Breast epithelium (tissue), 4 donors: Measurements from ENCODE around the gene GMIP. TPM values are rescaled to one million over a fixed set of nuclear protein-coding genes. Genes with fewer than 3 reads are reported as not detected.

Source experiments
- DNase-seq, 2 donors: peaks; one replicate each; pipeline ENCODE4 v3.0.0-alpha.2; 2019; ENCODE audit warnings: low spot score in 2 of 2
- H3K27ac ChIP-seq, 2 donors: fragments of 200-600 bp; sonication (generic) in 1 of 2; one replicate each; pipeline ENCODE4 v1.5.1; 2016 to 2019; ENCODE audit warnings: mild to moderate bottlenecking in 1 of 2
- H3K27me3 ChIP-seq, 2 donors: fragments of 200-600 bp; sonication (generic) in 1 of 2; one replicate each; pipeline versions ENCODE4 v1.5.1 to v1.6.0; 2017 to 2019; ENCODE audit warnings: control low read depth in 1 of 2, mild to moderate bottlenecking in 1 of 2
- H3K36me3 ChIP-seq: fragments of 200-600 bp; one replicate; pipeline ENCODE4 v1.5.1; 2019
- H3K4me1 ChIP-seq, 2 donors: fragments of 200-600 bp; sonication (generic); one replicate each; pipeline ENCODE4 v1.5.1; 2016 to 2019; ENCODE audit warnings: control low read depth in 1 of 2
- H3K4me3 ChIP-seq, 3 donors: fragments of 200-600 bp; sonication (generic); 1 replicate in 2 of 3; 2 replicates in 1 of 3; pipeline ENCODE4 v1.5.1; 2016 to 2019; ENCODE audit warnings: mild to moderate bottlenecking in 3 of 3, moderate library complexity in 2 of 3
- H3K9me3 ChIP-seq, 2 donors: fragments of 200-600 bp; sonication (generic) in 1 of 2; one replicate each; pipeline ENCODE4 v1.5.1; 2016 to 2019; ENCODE audit warnings: control low read depth in 1 of 2
- POLR2A ChIP-seq: fragments of 450-650 bp; IDR thresholded peaks from one replicate; pipeline ENCODE4 v1.6.1; 2016; ENCODE audit warnings: antibody characterized with exemption, mild to moderate bottlenecking, moderate library complexity
- POLR2AphosphoS5 ChIP-seq, 3 donors: sonication (generic); formaldehyde crosslinking; IDR thresholded peaks; one replicate each; pipeline ENCODE4 v1.6.1; 2017; ENCODE audit warnings: antibody characterized with exemption in 3 of 3
- intact Hi-C: fragments of 100-400 bp; cut with DNase I; formaldehyde crosslinking; loops from one replicate; pipeline ENCODE4 v1.15.1; 2023; ENCODE audit warnings: low total_unique reads
- total RNA-seq, 3 donors: library from RNA; depleted of rRNA; stranded (reverse); fragments of >200 nt; gene quantifications; one replicate each; pipeline ENCODE4 v1.1.0, GENCODE V29; 2016
- TF ChIP-seq, protein P1 (sequence below), 3 donors: fragments of 450-650 bp; IDR thresholded peaks; one replicate each; pipeline ENCODE4 v1.5.1; 2016 to 2017; ENCODE audit warnings: antibody characterized with exemption in 3 of 3, mild to moderate bottlenecking in 3 of 3, moderate library complexity in 3 of 3

Gene GMIP
- total RNA-seq, 3 donors from 2014 or later = 7.9 to 10.4 (median 8.5) TPM

GRCh38 chr19:19637523-19638251 is 5.8 kb downstream of the GMIP start:
- Histone ChIP-seq H3K27me3 (no peaks in the 10 kb centered on the region), H3K4me3 (no peak overlapping the region), H3K27ac (no peak overlapping the region), H3K36me3 (no peaks in the 10 kb centered on the region), H3K4me1 (no peaks in the 10 kb centered on the region), H3K9me3 (no peaks in the 10 kb centered on the region)
- intact Hi-C loops = no loop called here
- TF ChIP-seq POLR2A (no peak), POLR2AphosphoS5 (IDR thresholded peaks at IDR 0.05) (no peak)
- DNase-seq = no peak

DNA sequence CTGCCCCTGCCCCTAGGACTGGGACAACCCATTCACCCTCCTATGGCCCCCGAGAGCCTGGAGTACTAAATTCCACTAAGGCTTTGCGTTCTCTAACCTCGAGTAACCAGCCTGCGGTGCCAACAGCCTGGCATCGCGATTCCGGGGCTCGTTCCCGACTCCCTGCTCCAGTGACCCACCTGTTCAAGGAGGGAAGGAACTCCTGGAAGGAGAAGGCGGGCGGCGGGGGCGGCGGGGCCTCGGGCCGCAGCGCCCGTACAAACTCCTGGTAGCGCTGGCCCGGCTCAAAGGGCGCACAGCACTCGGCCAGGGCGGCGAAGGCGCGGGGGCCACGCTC is 6.3 kb downstream of the GMIP start:
- intact Hi-C loops = no loop called here
- H3K27ac ChIP-seq = no peak overlapping the region
- TF ChIP-seq POLR2A (no peak), POLR2AphosphoS5 (IDR thresholded peaks at IDR 0.05) (no peak)
- TF ChIP-seq, protein P1, sequence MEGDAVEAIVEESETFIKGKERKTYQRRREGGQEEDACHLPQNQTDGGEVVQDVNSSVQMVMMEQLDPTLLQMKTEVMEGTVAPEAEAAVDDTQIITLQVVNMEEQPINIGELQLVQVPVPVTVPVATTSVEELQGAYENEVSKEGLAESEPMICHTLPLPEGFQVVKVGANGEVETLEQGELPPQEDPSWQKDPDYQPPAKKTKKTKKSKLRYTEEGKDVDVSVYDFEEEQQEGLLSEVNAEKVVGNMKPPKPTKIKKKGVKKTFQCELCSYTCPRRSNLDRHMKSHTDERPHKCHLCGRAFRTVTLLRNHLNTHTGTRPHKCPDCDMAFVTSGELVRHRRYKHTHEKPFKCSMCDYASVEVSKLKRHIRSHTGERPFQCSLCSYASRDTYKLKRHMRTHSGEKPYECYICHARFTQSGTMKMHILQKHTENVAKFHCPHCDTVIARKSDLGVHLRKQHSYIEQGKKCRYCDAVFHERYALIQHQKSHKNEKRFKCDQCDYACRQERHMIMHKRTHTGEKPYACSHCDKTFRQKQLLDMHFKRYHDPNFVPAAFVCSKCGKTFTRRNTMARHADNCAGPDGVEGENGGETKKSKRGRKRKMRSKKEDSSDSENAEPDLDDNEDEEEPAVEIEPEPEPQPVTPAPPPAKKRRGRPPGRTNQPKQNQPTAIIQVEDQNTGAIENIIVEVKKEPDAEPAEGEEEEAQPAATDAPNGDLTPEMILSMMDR (IDR thresholded peaks at IDR 0.05) = no peak
- no peaks in the 10 kb centered on the region for H3K36me3 ChIP-seq
- no peaks in the 10 kb centered on the region for H3K4me1 ChIP-seq
- H3K9me3 ChIP-seq = no peaks in the 10 kb centered on the region
- H3K27me3 ChIP-seq = no peaks in the 10 kb centered on the region
- no peak overlapping the region for H3K4me3 ChIP-seq
- no peak for DNase-seq

GRCh38 chr19:19636573-19637185 is 6.8 kb downstream of the GMIP start:
- intact Hi-C loops = no loop called here
- H3K4me3 ChIP-seq = no peak overlapping the region
- TF ChIP-seq, protein P1 (IDR thresholded peaks at IDR 0.05) = no peak
- TF ChIP-seq POLR2A (no peak), POLR2AphosphoS5 (IDR thresholded peaks at IDR 0.05) (no peak)
- DNase-seq = no peak
- no peak overlapping the region for H3K27ac ChIP-seq
- no peaks in the 10 kb centered on the region for H3K9me3 ChIP-seq
- H3K4me1 ChIP-seq = no peaks in the 10 kb centered on the region
- H3K27me3 ChIP-seq = no peaks in the 10 kb centered on the region
- no peaks in the 10 kb centered on the region for H3K36me3 ChIP-seq

- H3K9me3 ChIP-seq = no peaks in the 10 kb centered on the region
- no peak overlapping the region for H3K4me3 ChIP-seq
- no peaks in the 10 kb centered on the region for H3K4me1 ChIP-seq
- intact Hi-C loops = no loop called here
- no peaks in the 10 kb centered on the region for H3K36me3 ChIP-seq
- DNase-seq = no peak
- no peak overlapping the region for H3K27ac ChIP-seq
- H3K27me3 ChIP-seq = no peaks in the 10 kb centered on the region
- TF ChIP-seq POLR2A (no peak), POLR2AphosphoS5 (IDR thresholded peaks at IDR 0.05) (no peak)
- TF ChIP-seq, protein P1 (IDR thresholded peaks at IDR 0.05) = no peak
Measured at GRCh38 chr19:19635313-19635702, 8.1 kb downstream of the GMIP start.

GRCh38 chr19:19634516-19635312 is 8.7 kb downstream of the GMIP start:
- no peaks in the 10 kb centered on the region for H3K4me1 ChIP-seq
- intact Hi-C loops = no loop called here
- no peak for DNase-seq

More at GRCh38 chr19:19634516-19635312, 8.7 kb downstream of the GMIP start:
- H3K27ac ChIP-seq = no peak overlapping the region
- TF ChIP-seq POLR2AphosphoS5 (IDR thresholded peaks at IDR 0.05) (no peak), POLR2A (no peak)
- TF ChIP-seq, protein P1 (IDR thresholded peaks at IDR 0.05) = no peak
- no peaks in the 10 kb centered on the region for H3K9me3 ChIP-seq
- H3K4me3 ChIP-seq = no peak overlapping the region
- no peaks in the 10 kb centered on the region for H3K36me3 ChIP-seq
- no peaks in the 10 kb centered on the region for H3K27me3 ChIP-seq
